RWPE1 (cell line): ENCODE measurements around the gene C10orf67.

Source experiments
- CTCF ChIA-PET: fragments of 350-600 bp; sonication (Branson Sonifier 250); formaldehyde crosslinking; extraction: SDS; loops from one replicate; lab custom pipeline; 2021; lab: Yijun Ruan, JAX
- POLR2A ChIA-PET: fragments of 400-600 bp; formaldehyde crosslinking; extraction: SDS; loops from one replicate; lab custom pipeline; 2020; ENCODE audit warnings: antibody characterized with exemption; ENCODE audit not compliant: low non-redundant PET; lab: Yijun Ruan, JAX
- DNase-seq: peaks from one replicate; pipeline ENCODE4 v3.0.0; 2012; ENCODE audit warnings: low spot score
- H3K27ac ChIP-seq: fragments of 450-650 bp; 2 replicates; pipeline ENCODE4 v1.5.1; 2017
- CTCF ChIP-seq: fragments of 450-650 bp; conservative IDR thresholded peaks from 2 replicates; pipeline ENCODE4 v1.5.1; 2017; ENCODE audit warnings: low read depth, mild to moderate bottlenecking

C10orf67 gene

GRCh38 chr10:23291551-23292334, 52.9 kb downstream of the C10orf67 start:
- CTCF ChIA-PET: interaction anchor here (0.6 to 2.3 kb wide), 7 partner anchors 11 to 288 kb away, joined by 3 to 13 read pairs (median 3); no protein-coding TSS in a partner anchor
- H3K27ac ChIP-seq: no peak overlapping the region
- DNase-seq: no peak
- POLR2A ChIA-PET: no interaction called here
- no peak for TF ChIP-seq CTCF

- POLR2A ChIA-PET: no interaction called here
- CTCF ChIA-PET: interaction anchor here (0.7 to 1.0 kb wide), 3 partner anchors 8 to 411 kb away, joined by 3 to 4 read pairs (median 3); no protein-coding TSS in a partner anchor
- no peak overlapping the region for H3K27ac ChIP-seq
- no peak for DNase-seq
- TF ChIP-seq CTCF: no peak
These were observed 59.8 kb downstream of the C10orf67 start for GRCh38 chr10:23284674-23285335.

GRCh38 chr10:23284155-23284554, 60.4 kb downstream of the C10orf67 start:
- ChIA-PET CTCF (interaction anchor here (0.7 to 1.0 kb wide), 3 partner anchors 9 to 954 kb away, joined by 3 to 5 read pairs (median 4); no protein-coding TSS in a partner anchor), POLR2A (no interaction called here)
- no peak for DNase-seq
- TF ChIP-seq CTCF: no peak
- no peak overlapping the region for H3K27ac ChIP-seq

- no peak for DNase-seq
- CTCF ChIA-PET: interaction anchor here (0.7 kb wide), 1 partner anchor 955 kb away, joined by 5 read pairs; no protein-coding TSS in a partner anchor
- POLR2A ChIA-PET: no interaction called here
- TF ChIP-seq CTCF: no peak
- H3K27ac ChIP-seq: no peak overlapping the region
These were observed 60.9 kb downstream of the C10orf67 start for GRCh38 chr10:23283680-23284079.

- TF ChIP-seq CTCF: no peak
- DNase-seq: no peak
- no peak overlapping the region for H3K27ac ChIP-seq
- ChIA-PET CTCF (no interaction called here), POLR2A (no interaction called here)
These were observed 63.6 kb downstream of the C10orf67 start for GRCh38 chr10:23281044-23281433.

GRCh38 chr10:23280419-23281043, 64.1 kb downstream of the C10orf67 start:
- CTCF ChIA-PET: interaction anchor here (0.7 kb wide), 1 partner anchor 120 kb away, joined by 3 read pairs; no protein-coding TSS in a partner anchor
- no peak for TF ChIP-seq CTCF
- no peak for DNase-seq
- POLR2A ChIA-PET: no interaction called here
- H3K27ac ChIP-seq: no peak overlapping the region
